ENCODE results near the gene TYMS.
A peak's percentile ranks its signal among the peaks of the same experiment; 100 is the strongest.

The TYMS gene

GRCh38 chr18:657311-658000 lies at the start of gene TYMS:
Gene TYMS (plus strand): TSS chr18:657653. CDS start chr18:657743, 90 bp downstream.
- DNase-seq, result peak; percentile 90

- DNase-seq, result no peak
Observed at GRCh38 chr18:607930-608329, 49.5 kb upstream of the TYMS start.

GRCh38 chr18:610214-610928 lies 47.1 kb upstream of the TYMS start:
- DNase-seq, result no peak

DNA sequence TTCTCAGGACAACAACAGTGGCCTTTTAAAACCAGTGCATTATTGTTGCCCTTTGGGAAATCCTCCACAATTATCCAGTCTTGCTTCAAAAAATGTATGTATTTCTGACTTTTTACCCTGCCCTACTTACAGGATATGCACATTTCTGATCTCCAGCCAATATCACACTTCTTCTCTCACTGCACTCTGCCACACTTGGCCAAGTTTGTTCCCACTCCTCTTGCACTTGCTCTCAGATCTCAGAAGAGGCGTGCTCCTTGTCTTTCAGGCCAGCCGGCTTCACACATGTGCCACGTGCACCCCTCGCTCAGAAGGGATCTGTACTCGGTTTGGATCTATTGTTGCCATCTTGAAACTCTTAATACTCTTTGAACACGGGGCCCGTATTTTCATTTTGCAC lies 45.3 kb upstream of the TYMS start:
- no peak for DNase-seq

DNA sequence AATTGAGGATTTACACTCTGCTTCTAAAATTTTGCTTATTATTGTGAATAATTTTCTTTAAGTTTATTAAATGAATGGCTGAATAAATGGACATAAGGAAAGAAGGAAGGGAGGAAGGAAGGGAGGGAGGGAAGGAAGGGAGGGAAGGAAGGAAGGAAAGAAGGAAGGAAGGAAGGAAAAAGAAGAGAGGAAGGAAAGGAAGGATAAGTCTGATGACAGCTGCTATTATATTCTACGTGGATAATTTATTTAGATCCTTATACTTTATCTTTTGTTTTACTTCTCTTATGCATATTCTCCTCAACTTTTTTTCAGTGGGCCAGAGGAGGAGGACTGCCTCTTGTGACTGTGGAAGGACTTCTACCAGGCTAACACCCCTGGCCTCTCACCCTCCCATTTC lies 43.3 kb upstream of the TYMS start:
- DNase-seq, result no peak

- no peak for DNase-seq
Observed at GRCh38 chr18:615092-615521, 42.3 kb upstream of the TYMS start.

GRCh38 chr18:615773-616172 lies 41.7 kb upstream of the TYMS start:
- DNase-seq, result no peak

GRCh38 chr18:616380-616995 lies 41.0 kb upstream of the TYMS start:
- peak; percentile 21 for DNase-seq

DNA sequence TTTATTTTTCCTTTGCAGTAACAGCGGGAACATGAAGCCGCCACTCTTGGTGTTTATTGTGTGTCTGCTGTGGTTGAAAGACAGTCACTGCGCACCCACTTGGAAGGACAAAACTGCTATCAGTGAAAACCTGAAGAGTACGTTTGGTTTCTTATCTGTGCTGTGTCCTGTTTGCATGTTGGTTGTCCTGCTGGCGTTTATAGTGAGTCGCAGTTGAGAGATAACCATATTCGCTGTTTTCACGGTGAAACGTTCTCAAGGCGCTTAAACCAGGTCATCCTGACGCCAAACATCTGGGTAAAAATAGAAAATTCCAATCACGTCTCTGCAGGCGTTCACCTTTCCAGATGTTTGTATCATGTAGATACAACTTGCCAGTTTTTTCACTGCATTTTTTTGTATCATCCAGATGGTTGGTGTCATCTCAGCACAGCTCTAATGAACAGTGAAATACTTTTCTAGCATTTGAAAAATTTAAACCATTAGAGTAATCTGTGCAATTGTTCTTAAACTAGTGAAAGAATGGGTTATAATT lies 39.4 kb upstream of the TYMS start:
- no peak for DNase-seq

DNA sequence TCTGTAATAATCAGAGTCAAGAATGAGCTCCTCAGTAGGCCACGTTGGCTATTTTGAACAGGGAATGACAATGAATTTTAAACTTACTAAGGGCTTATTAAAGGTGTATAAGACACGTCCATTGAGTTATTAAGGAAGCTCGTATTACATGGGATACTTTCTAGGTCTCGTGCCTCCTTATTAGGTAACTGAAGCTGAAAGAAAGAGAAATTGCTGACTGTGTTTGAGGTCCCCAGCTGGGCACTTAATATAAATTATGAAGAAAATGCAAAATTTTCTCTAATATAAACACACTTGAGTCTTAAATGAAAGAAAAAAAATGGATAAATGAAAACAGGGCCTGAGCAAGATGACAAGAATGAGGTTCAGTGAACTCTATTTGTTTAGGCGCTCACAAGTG lies 38.8 kb upstream of the TYMS start:
- no peak for DNase-seq

DNA sequence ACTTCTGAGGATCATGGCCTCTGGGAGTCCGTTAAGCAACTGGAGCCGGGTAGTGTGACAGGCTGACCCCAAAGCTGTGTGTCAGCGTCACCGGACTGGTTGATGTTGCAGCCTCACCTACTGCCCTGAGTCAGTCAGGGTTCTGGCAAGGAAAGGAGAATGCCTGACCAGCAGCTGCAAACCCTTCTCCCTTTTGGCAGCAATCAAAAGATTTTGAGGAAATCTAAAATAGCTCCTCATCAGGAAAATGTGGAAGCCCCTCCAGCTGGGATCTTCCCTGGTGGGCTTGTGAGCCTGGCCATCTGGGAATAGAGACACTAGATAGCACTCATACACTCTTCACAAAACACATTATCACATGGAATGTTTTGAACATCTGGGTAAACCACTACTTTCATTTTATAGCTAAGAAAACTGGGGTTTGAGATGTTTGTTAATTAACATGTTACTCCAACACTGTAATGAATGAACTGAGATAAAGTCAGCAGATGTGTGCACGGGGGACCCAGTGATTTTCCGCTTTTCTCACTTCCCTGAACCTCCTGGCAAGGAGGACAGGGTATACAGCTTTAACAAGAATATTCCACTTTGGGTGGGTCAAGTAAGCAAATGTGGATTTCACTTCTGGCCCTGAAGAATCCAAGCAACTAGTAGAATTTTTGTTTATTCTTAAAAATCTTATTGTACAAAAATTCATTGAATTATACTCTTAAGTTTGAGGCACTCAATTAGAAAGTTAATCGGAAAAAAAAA lies 36.0 kb upstream of the TYMS start:
- DNase-seq, result no peak

DNA sequence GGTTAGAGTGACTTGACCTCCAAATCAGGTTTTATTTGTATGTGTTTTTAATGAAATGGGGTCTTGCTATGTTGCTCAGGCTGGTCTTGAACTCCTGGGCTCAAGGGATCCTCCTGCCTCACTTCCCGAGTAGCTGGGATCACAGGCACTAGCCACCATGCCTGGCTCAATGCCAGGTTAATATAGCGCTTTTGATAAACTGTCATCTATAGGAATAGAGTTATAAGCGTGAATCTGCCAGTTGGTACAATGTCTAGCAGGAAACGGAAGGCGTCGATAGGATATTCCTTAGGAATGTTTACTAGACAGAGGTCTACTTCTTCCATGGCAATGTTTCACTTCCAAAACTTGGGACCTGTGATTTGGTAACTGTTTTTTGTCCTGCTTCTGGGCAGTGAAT lies 35.2 kb upstream of the TYMS start:
- no peak for DNase-seq

DNA sequence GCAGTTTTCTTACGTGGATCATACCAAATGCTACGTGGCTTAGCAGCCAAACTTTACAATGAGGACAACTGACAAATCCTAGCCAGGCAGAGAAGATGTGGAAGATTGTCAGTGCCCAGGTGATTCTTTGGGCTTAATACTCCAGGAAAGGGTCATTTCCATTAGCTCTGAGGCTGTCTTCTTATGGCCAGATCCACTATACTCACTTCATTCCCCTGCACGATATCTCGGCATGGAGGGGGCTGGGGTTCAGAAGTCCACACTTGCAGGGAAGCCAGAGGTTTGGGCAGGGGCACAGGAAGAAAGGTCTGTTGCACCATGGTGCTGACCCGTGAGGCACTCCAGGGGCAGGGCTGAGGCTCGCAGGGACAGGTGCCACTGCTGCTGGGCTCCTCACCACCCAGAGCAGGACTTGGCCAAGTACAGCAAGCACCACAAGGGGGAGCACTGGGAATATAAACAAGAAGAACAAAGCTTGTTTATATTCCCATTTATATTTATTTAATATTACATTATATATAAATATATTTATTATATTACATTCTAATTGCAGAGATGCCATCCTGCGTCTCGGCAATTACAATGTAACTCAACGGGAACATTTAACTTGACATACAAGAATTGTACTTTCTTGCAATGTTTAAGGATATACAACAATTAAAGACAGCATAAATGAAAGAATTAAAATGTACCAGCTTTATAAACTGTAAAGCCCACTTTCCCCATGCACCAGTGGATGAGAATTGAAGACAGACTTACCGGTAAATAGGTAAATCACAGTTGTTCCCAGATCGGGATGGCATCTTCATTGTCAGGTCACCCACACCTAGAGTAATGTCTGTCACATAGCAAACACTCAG lies 33.5 kb upstream of the TYMS start:
- peak; percentile 40 for DNase-seq

GRCh38 chr18:627231-627630 lies 30.2 kb upstream of the TYMS start:
- no peak for DNase-seq

GRCh38 chr18:629269-630150 lies 27.9 kb upstream of the TYMS start:
- DNase-seq, result no peak

GRCh38 chr18:631560-631959 lies 25.9 kb upstream of the TYMS start:
- no peak for DNase-seq

- DNase-seq, result no peak
Observed at GRCh38 chr18:634551-635045, 22.9 kb upstream of the TYMS start.

- DNase-seq, result no peak
Observed at GRCh38 chr18:635171-635570, 22.3 kb upstream of the TYMS start.

DNA sequence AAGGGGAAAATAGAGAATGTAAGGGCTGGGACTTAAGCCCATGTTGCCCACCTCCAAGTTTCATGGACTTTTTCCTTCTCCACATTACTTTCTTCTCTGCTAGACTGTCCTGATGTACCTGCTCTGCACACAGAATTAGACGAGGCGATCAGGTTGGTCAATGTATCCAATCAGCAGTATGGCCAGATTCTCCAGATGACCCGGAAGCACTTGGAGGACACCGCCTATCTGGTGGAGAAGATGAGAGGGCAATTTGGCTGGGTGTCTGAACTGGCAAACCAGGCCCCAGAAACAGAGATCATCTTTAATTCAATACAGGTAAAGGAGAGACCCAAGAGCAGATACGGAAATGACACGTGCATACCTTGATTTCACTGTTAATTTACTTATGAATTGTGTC lies 16.2 kb upstream of the TYMS start:
- DNase-seq, result no peak

DNA sequence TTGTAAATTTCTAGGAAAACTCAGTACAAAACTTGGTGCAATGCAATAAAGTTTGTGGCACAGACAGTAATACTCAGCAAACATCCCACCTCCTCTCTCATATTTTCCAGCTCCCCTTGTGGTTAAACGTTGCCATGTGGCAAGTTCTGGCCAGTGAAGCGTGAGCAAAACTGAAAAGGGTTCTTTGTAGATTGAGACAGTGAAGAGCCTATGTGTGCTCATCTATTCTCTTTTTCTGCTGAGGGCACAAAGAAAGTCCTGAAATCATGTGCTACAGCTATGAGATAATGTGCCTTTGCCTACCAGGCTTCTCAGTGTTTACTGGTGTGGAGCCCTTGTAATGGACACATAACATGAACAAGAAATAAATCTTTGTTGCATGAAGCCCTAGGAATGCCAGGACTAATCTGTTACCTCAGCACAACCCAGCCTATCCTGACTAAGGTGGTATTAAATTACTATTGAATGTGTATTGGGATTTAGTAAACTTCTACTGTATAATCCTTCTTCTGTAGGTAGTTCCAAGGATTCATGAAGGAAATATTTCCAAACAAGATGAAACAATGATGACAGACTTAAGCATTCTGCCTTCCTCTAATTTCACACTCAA lies 13.0 kb upstream of the TYMS start:
- no peak for DNase-seq

- DNase-seq, result no peak
Observed at GRCh38 chr18:647304-647703, 10.1 kb upstream of the TYMS start.
